Measurements from ENCODE around the gene CD83.

DNA sequence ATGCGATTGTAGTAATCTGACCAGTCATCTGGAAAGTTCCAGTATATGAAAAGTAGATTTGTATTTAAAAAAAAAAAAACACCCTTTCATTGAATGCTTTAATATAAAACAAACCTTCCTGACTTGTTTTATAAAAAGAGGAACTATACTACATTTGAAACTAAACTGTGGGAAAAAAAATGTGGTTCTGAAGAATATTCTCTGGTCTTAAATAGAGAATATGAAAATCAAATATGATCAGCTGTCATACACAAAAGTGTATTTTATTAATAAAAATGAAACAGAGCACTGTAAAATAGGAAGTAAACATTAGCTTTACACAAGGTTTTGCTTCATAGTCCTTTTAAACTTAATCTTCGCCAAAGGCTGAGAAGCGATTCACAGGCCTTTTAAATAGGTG, 25.3 kb upstream of the CD83 start:
- no peak for TF ChIP-seq CTCF (IDR thresholded peaks at IDR 0.05)
- TF ChIP-seq POLR2A (IDR thresholded peaks at IDR 0.05), result no peak
